Muscle layer of colon (tissue), 2 donors: ENCODE results near the gene VWA5B1.

Source experiments
- H3K27ac ChIP-seq: one replicate; pipeline ENCODE4 v1.7.0; 2013; ENCODE audit warnings: low read depth, mild to moderate bottlenecking, low read length, moderate library complexity
- H3K27me3 ChIP-seq, 2 donors: one replicate each; pipeline ENCODE4 v1.7.0; 2013; ENCODE audit warnings: low read length in 2 of 2, mild to moderate bottlenecking in 2 of 2; ENCODE audit not compliant: insufficient read depth in 2 of 2, control insufficient read depth in 1 of 2
- H3K36me3 ChIP-seq: one replicate; pipeline ENCODE4 v1.7.0; 2013; ENCODE audit warnings: mild to moderate bottlenecking, low read length; ENCODE audit not compliant: insufficient read depth
- H3K4me1 ChIP-seq: one replicate; pipeline ENCODE4 v1.7.0; 2013; ENCODE audit warnings: mild to moderate bottlenecking, low read length; ENCODE audit not compliant: insufficient read depth
- H3K4me3 ChIP-seq, 2 donors: one replicate each; pipeline ENCODE4 v1.7.0; 2013; ENCODE audit warnings: low read length in 2 of 2, low read depth in 1 of 2, mild to moderate bottlenecking in 1 of 2, moderate library complexity in 1 of 2
- H3K9ac ChIP-seq: one replicate; pipeline ENCODE4 v1.7.0; 2013; ENCODE audit warnings: low read length
- H3K9me3 ChIP-seq: one replicate; pipeline ENCODE4 v1.7.0; 2013; ENCODE audit warnings: mild to moderate bottlenecking, low read length
- donor health status: abdominal sarcoma.
- donor health status: Adenocarcinoma of cecum.

Gene VWA5B1

DNA sequence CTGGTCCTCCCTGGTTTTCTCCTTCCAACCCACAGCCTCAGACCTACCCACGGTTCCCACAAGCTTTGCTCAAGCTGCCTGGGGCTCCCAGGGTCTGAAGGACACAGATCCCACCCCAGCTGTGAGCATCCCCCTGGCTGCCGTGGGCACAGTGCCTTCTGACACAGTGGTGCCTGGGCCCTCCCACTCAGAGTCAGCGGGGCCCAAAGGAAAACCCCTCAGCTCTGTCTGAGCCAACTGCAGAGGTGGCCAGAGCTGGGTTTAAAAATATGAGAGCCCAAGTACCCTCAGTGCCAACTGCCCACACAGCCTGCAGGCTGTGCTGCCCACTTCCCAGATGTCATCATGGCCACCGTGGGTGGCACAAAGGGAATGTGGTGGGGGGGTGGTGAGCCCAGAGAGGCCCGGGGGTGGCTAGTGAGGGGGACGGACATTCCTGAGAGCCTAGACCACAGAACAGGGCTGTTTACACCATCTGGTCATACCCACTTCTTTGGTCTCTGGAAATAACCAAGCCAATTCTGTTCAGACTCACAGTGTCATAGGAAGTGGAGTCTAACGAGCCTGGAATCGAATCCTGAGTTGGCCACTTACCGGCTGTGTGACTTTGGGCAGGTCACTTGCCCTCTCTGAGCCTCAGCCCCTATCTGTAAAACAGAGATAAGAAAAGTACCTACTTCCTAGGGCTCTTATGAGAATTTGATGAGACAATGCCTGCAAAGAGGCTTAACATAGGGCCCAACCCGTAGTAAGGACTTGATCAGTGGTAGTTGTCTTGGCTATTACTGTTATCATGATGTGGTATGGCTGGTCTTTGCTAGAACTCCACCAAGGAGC lies 109.9 kb downstream of the VWA5B1 start:
- Histone ChIP-seq H3K36me3 (no peaks in the 10 kb centered on the region), H3K27ac (no peak overlapping the region), H3K27me3 (peaks cover 0 to 39% of the 10 kb centered on the region in 2 donors), H3K4me3 (no peak overlapping the region), H3K9me3 (no peaks in the 10 kb centered on the region), H3K4me1 (no peaks in the 10 kb centered on the region), H3K9ac (no peak overlapping the region)

DNA sequence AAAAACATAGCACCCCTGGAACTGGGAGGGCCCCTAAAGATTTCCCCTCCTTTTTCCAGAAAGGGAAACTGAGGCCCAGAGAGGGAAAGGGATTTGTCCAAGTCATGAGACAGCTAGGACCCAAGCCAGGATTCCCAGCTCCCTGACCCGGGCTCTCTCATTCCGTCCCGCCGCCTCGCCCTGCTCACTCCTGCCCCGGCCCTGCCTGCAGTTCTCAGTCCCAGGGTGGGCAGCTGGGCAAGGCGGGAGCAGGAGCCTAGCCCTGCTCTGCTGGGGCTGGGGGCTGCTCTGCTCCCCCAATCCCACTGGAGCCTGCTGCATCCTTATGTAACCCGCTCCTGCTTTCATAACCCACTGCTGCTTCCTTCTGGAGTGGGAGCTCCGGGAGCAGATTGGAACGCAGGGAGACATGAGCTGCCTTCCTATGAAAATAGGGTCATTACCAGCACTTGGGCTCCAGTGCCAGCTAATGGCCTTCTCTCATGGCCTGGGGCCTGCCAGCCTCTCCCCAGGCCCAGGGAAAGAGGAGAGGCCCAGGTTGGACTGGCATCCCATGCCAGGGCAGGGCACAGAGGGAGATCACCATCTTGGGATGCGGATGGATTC lies 110.8 kb downstream of the VWA5B1 start:
- H3K4me1 ChIP-seq, result no peaks in the 10 kb centered on the region
- H3K27ac ChIP-seq, result no peak overlapping the region
- H3K27me3 ChIP-seq, result peaks cover 0 to 39% of the 10 kb centered on the region in 2 donors
- H3K9me3 ChIP-seq, result no peaks in the 10 kb centered on the region
- no peaks in the 10 kb centered on the region for H3K36me3 ChIP-seq
- H3K4me3 ChIP-seq, result no peak overlapping the region
- H3K9ac ChIP-seq, result no peak overlapping the region

DNA sequence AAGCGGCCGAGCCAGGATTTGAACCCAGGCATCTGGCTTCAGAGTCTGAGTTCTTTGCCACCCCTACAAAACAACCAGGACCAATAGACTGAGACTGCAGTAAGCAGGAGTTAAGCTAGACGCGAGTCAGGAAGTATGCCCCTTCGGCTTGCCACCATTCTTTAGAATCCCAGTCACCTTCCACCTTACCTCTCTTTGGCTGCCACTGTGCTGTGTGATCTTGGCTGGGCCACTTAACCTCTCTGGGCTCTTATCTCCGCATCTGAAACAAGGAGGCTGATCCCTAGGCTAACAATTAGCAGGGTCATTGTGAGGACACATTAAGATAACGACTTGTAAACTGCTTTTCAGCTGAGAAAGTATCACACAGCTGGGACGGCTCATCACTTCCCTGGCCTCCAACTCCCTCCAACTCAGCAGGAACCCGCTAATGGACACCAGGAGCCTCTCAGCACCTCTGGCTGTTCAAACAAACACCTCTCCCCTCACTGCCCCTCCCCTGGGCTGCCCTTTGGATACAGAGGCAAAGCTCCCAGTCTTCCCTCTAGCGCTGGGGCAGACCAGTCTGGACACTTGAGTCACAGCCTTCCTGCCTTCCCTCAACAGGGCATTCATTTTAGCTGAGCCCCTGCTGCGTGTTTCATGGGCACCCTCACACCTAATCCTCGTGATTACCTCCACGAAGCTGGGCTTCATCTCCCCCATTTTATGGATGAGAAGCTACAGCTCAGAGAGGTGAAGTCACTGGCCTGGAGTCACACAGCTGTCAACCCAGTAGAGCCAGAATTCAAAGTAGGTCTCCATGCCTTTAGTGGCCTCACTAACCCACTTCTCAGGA lies 112.1 kb downstream of the VWA5B1 start:
- Histone ChIP-seq H3K9me3 (no peaks in the 10 kb centered on the region), H3K36me3 (no peaks in the 10 kb centered on the region), H3K27ac (no peak overlapping the region), H3K4me1 (no peaks in the 10 kb centered on the region), H3K9ac (no peak overlapping the region), H3K27me3 (peaks cover 0 to 39% of the 10 kb centered on the region in 2 donors), H3K4me3 (no peak overlapping the region)

DNA sequence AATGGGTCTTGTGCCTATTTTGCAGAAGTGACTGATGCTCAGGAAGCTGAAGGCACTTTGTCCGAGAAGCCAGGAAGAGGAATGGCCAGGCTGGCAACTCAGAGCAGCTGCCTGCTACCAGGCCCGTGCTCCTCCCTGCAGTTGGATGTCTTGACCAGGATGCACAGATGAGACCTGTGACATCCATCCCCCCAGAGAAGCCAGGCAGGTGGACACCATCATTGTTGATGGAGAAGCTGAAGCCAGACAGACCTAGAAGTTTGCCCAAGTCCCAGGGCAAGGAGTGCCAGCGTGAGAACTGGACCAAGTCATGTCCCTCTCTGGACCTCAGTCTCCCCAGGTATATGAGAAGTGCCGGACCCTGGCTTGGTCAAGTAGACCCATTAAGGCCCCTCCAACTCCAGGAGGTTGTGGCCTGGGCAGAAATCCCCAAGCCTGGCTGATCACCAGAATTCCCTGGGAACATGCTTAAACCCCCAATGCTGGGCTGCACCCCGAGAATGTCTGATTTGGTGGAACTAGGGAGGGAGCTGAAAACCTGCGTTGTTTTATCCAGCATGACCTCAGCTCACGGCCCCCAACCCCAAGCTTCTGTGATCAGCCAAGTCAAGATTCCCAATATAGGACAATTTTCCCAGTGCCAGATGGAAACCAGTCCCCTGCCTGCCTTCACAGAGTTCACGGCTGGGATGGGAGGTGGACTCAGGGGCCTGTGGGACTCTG lies 112.9 kb downstream of the VWA5B1 start:
- H3K27ac ChIP-seq, result no peak overlapping the region
- no peak overlapping the region for H3K4me3 ChIP-seq
- H3K4me1 ChIP-seq, result no peaks in the 10 kb centered on the region
- peaks cover 0 to 39% of the 10 kb centered on the region in 2 donors for H3K27me3 ChIP-seq
- no peak overlapping the region for H3K9ac ChIP-seq
- no peaks in the 10 kb centered on the region for H3K9me3 ChIP-seq
- no peaks in the 10 kb centered on the region for H3K36me3 ChIP-seq

DNA sequence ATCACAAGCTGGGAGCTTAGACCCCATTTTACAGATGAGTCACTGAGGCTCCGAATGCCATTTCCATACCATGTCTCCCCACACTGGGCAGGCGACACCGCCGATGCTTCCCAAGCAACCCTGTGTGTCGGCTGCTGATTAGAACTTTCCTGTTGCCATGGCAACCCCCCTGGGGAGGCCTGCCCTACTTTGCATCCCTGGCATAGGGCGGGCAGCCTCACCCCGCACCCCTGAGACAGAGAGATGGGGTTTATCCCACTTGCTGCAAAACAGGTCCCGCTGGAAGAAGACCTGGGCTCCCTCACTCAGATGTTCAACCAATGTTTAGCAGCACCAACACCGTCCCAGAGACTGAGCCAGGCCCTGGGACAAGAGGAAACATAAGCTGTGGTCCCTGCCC lies 113.8 kb downstream of the VWA5B1 start:
- no peaks in the 10 kb centered on the region for H3K9me3 ChIP-seq
- H3K36me3 ChIP-seq, result no peaks in the 10 kb centered on the region
- no peaks in the 10 kb centered on the region for H3K4me1 ChIP-seq
- H3K9ac ChIP-seq, result no peak overlapping the region
- H3K27ac ChIP-seq, result no peak overlapping the region
- H3K27me3 ChIP-seq, result peaks cover 0 to 32% of the 10 kb centered on the region in 2 donors
- no peak overlapping the region for H3K4me3 ChIP-seq
